GM21825 (cell line): ENCODE measurements around the gene RTP2.

ENCODE experiments used
- ATAC-seq: cut with Tn5 transposase; IDR thresholded peaks from one replicate; pipeline ENCODE4 v1.9.1; 2021; ENCODE audit warnings: mild to moderate bottlenecking, moderate library complexity; ENCODE audit not compliant: unreplicated experiment

RTP2 gene

GRCh38 chr3:187702507-187703033 is at the start of gene RTP2:
TSS of gene RTP2 (minus strand) at chr3:187702557. CDS start at chr3:187702128, 429 bp downstream.
- no peak for ATAC-seq

GRCh38 chr3:187750513-187751123 is 48.3 kb upstream of the RTP2 start:
- ATAC-seq, result no peak

GRCh38 chr3:187750006-187750512 is 47.7 kb upstream of the RTP2 start:
- ATAC-seq, result no peak

- peak; percentile 38 for ATAC-seq
These were observed 45.7 kb upstream of the RTP2 start for GRCh38 chr3:187748050-187748481.

- ATAC-seq, result no peak
These were observed 45.1 kb upstream of the RTP2 start for GRCh38 chr3:187747506-187747905.

- no peak for ATAC-seq
These were observed 44.3 kb upstream of the RTP2 start for GRCh38 chr3:187746442-187747281.

GRCh38 chr3:187746059-187746441 is 43.7 kb upstream of the RTP2 start:
- ATAC-seq, result no peak

- ATAC-seq, result peak; percentile 72
These were observed 43.1 kb upstream of the RTP2 start, which contains the start of gene BCL6 for GRCh38 chr3:187745201-187746058. TSS of gene BCL6 (minus strand) at chr3:187745468. CDS start at chr3:187733693, 11,775 bp downstream.

- ATAC-seq, result no peak
These were observed 42.1 kb upstream of the RTP2 start for GRCh38 chr3:187744169-187745151.

- no peak for ATAC-seq
These were observed 41.1 kb upstream of the RTP2 start for GRCh38 chr3:187743195-187744141.

- ATAC-seq, result no peak
These were observed 40.2 kb upstream of the RTP2 start for GRCh38 chr3:187742351-187743171.

GRCh38 chr3:187741403-187742350 is 39.3 kb upstream of the RTP2 start:
- no peak for ATAC-seq

- no peak for ATAC-seq
These were observed 38.4 kb upstream of the RTP2 start for GRCh38 chr3:187740421-187741399.

GRCh38 chr3:187739561-187740332 is 37.4 kb upstream of the RTP2 start:
- peak; percentile 42 for ATAC-seq
